Sigmoid colon (tissue), 4 donors: ENCODE results near the gene EPHA8.

Source experiments
- EP300 ChIP-seq, 4 donors: sonication (generic); formaldehyde crosslinking; IDR thresholded peaks; one replicate each; pipeline ENCODE4 v1.6.1; 2017; ENCODE audit warnings: antibody characterized with exemption in 4 of 4
- POLR2A ChIP-seq, 2 donors: fragments of 450-650 bp; IDR thresholded peaks; one replicate each; pipeline ENCODE4 v1.6.1; 2016; ENCODE audit warnings: antibody characterized with exemption in 2 of 2, mild to moderate bottlenecking in 2 of 2, moderate library complexity in 2 of 2
- TF ChIP-seq, protein P1 (sequence below), 4 experiments: fragments of 450-650 bp in 3 of 4; fragments of 200-600 bp in 1 of 4; IDR thresholded peaks; one replicate each; pipeline ENCODE4 v1.5.1; 2016 to 2019; ENCODE audit warnings: antibody characterized with exemption in 4 of 4, mild to moderate bottlenecking in 3 of 4, moderate library complexity in 2 of 4

GRCh38 chr1:22526677-22527076 lies 36.6 kb upstream of the EPHA8 start:
- TF ChIP-seq, protein P1, sequence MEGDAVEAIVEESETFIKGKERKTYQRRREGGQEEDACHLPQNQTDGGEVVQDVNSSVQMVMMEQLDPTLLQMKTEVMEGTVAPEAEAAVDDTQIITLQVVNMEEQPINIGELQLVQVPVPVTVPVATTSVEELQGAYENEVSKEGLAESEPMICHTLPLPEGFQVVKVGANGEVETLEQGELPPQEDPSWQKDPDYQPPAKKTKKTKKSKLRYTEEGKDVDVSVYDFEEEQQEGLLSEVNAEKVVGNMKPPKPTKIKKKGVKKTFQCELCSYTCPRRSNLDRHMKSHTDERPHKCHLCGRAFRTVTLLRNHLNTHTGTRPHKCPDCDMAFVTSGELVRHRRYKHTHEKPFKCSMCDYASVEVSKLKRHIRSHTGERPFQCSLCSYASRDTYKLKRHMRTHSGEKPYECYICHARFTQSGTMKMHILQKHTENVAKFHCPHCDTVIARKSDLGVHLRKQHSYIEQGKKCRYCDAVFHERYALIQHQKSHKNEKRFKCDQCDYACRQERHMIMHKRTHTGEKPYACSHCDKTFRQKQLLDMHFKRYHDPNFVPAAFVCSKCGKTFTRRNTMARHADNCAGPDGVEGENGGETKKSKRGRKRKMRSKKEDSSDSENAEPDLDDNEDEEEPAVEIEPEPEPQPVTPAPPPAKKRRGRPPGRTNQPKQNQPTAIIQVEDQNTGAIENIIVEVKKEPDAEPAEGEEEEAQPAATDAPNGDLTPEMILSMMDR (IDR thresholded peaks at IDR 0.05), result no peak
- TF ChIP-seq POLR2A (IDR thresholded peaks at IDR 0.05) (no peak), EP300 (IDR thresholded peaks at IDR 0.05) (no peak)
